Measurements from ENCODE around the gene PTPRF. TPM values are rescaled to one million over a fixed set of nuclear protein-coding genes. Genes with fewer than 3 reads are reported as not detected.

The PTPRF gene
- total and polyA plus RNA-seq, 3 experiments from 2014 or later = 0.39 to 0.47 TPM; not detected in 1

- no peaks in the 10 kb centered on the region for H3K27me3 ChIP-seq (ENCODE audit: insufficient read depth, low read length, poor library complexity, severe bottlenecking)
- H3K9me3 Mint-ChIP-seq = no peaks in the 10 kb centered on the region
- DNase-seq = no peak
- H3K4me1 Mint-ChIP-seq = no peaks in the 10 kb centered on the region
- ChIA-PET POLR2A (no interaction called here), CTCF (no interaction called here)
- no peaks in the 10 kb centered on the region for H3K36me3 Mint-ChIP-seq
- H3K4me3 Mint-ChIP-seq = no peak overlapping the region
- no peak overlapping the region for H3K27ac ChIP-seq (ENCODE audit: low read depth, low read length)
- no peaks in the 10 kb centered on the region for H3K4me1 ChIP-seq (ENCODE audit: insufficient read depth, low read length)
- no peak overlapping the region for H3K27ac Mint-ChIP-seq
- no peaks in the 10 kb centered on the region for H3K9me3 ChIP-seq (ENCODE audit: low read length)
- H3K27me3 Mint-ChIP-seq = peaks cover 2 to 10% of the 10 kb centered on the region in 2 donors
- H3K36me3 ChIP-seq (ENCODE audit: insufficient read depth, low read length) = no peaks in the 10 kb centered on the region
- no peak overlapping the region for H3K4me3 ChIP-seq (ENCODE audit: low read length)
These were observed 62.4 kb downstream of the PTPRF start for GRCh38 chr1:43592974-43593683.

- POLR2A ChIA-PET = no interaction called here
- no peak overlapping the region for H3K27ac Mint-ChIP-seq
- H3K9me3 Mint-ChIP-seq = no peaks in the 10 kb centered on the region
These were observed 65.9 kb downstream of the PTPRF start for GRCh38 chr1:43596579-43596978.

GRCh38 chr1:43597028-43597427, 66.3 kb downstream of the PTPRF start:
- Mint-ChIP-seq H3K27me3 (peaks cover 3 to 10% of the 10 kb centered on the region in 2 donors), H3K9me3 (no peaks in the 10 kb centered on the region), H3K4me1 (no peaks in the 10 kb centered on the region), H3K4me3 (no peak overlapping the region), H3K36me3 (no peaks in the 10 kb centered on the region), H3K27ac (no peak overlapping the region)
- Histone ChIP-seq H3K36me3 (ENCODE audit: insufficient read depth, low read length) (no peaks in the 10 kb centered on the region), H3K27me3 (ENCODE audit: insufficient read depth, low read length, poor library complexity, severe bottlenecking) (no peaks in the 10 kb centered on the region), H3K4me1 (ENCODE audit: insufficient read depth, low read length) (no peaks in the 10 kb centered on the region), H3K4me3 (ENCODE audit: low read length) (no peak overlapping the region), H3K9me3 (ENCODE audit: low read length) (no peaks in the 10 kb centered on the region), H3K27ac (ENCODE audit: low read depth, low read length) (no peak overlapping the region)
- ChIA-PET POLR2A (no interaction called here), CTCF (no interaction called here)
- DNase-seq = no peak

More at GRCh38 chr1:43596579-43596978, 65.9 kb downstream of the PTPRF start:
- no peak for DNase-seq
- Histone ChIP-seq H3K36me3 (ENCODE audit: insufficient read depth, low read length) (no peaks in the 10 kb centered on the region), H3K4me3 (ENCODE audit: low read length) (no peak overlapping the region), H3K9me3 (ENCODE audit: low read length) (no peaks in the 10 kb centered on the region), H3K27ac (ENCODE audit: low read depth, low read length) (no peak overlapping the region), H3K27me3 (ENCODE audit: insufficient read depth, low read length, poor library complexity, severe bottlenecking) (no peaks in the 10 kb centered on the region), H3K4me1 (ENCODE audit: insufficient read depth, low read length) (no peaks in the 10 kb centered on the region)
- H3K4me1 Mint-ChIP-seq = no peaks in the 10 kb centered on the region
- H3K27me3 Mint-ChIP-seq = peaks cover 3 to 10% of the 10 kb centered on the region in 2 donors
- no peak overlapping the region for H3K4me3 Mint-ChIP-seq
- no peaks in the 10 kb centered on the region for H3K36me3 Mint-ChIP-seq
- CTCF ChIA-PET = no interaction called here

- H3K27me3 Mint-ChIP-seq = peaks cover 3 to 9% of the 10 kb centered on the region in 2 donors
- Histone ChIP-seq H3K27me3 (ENCODE audit: insufficient read depth, low read length, poor library complexity, severe bottlenecking) (no peaks in the 10 kb centered on the region), H3K4me3 (ENCODE audit: low read length) (no peak overlapping the region), H3K9me3 (ENCODE audit: low read length) (no peaks in the 10 kb centered on the region), H3K27ac (ENCODE audit: low read depth, low read length) (no peak overlapping the region), H3K4me1 (ENCODE audit: insufficient read depth, low read length) (no peaks in the 10 kb centered on the region), H3K36me3 (ENCODE audit: insufficient read depth, low read length) (no peaks in the 10 kb centered on the region)
- no peak for DNase-seq
- no peak overlapping the region for H3K27ac Mint-ChIP-seq
- no peaks in the 10 kb centered on the region for H3K9me3 Mint-ChIP-seq
- no peak overlapping the region for H3K4me3 Mint-ChIP-seq
- ChIA-PET CTCF (no interaction called here), POLR2A (no interaction called here)
- no peaks in the 10 kb centered on the region for H3K4me1 Mint-ChIP-seq
- no peaks in the 10 kb centered on the region for H3K36me3 Mint-ChIP-seq
These were observed 67.0 kb downstream of the PTPRF start for GRCh38 chr1:43597721-43598120.

GRCh38 chr1:43598622-43599021, 67.9 kb downstream of the PTPRF start:
- CTCF ChIA-PET = no interaction called here
- no peaks in the 10 kb centered on the region for H3K36me3 Mint-ChIP-seq
- no peak for DNase-seq

GRCh38 chr1:43600033-43601020, 69.6 kb downstream of the PTPRF start:
- DNase-seq = no peak
- Mint-ChIP-seq H3K27me3 (peaks cover 0 to 1% of the 10 kb centered on the region in 2 donors), H3K27ac (no peak overlapping the region), H3K4me3 (no peak overlapping the region), H3K4me1 (no peaks in the 10 kb centered on the region), H3K36me3 (no peaks in the 10 kb centered on the region), H3K9me3 (no peaks in the 10 kb centered on the region)
- no peaks in the 10 kb centered on the region for H3K36me3 ChIP-seq (ENCODE audit: insufficient read depth, low read length)
- H3K27me3 ChIP-seq (ENCODE audit: insufficient read depth, low read length, poor library complexity, severe bottlenecking) = no peaks in the 10 kb centered on the region
- ChIA-PET CTCF (no interaction called here), POLR2A (no interaction called here)
- no peak overlapping the region for H3K4me3 ChIP-seq (ENCODE audit: low read length)
- no peaks in the 10 kb centered on the region for H3K4me1 ChIP-seq (ENCODE audit: insufficient read depth, low read length)
- no peak overlapping the region for H3K27ac ChIP-seq (ENCODE audit: low read depth, low read length)
- H3K9me3 ChIP-seq (ENCODE audit: low read length) = no peaks in the 10 kb centered on the region

More at GRCh38 chr1:43598622-43599021, 67.9 kb downstream of the PTPRF start:
- Histone ChIP-seq H3K9me3 (ENCODE audit: low read length) (no peaks in the 10 kb centered on the region), H3K27ac (ENCODE audit: low read depth, low read length) (no peak overlapping the region), H3K4me1 (ENCODE audit: insufficient read depth, low read length) (no peaks in the 10 kb centered on the region), H3K4me3 (ENCODE audit: low read length) (no peak overlapping the region), H3K27me3 (ENCODE audit: insufficient read depth, low read length, poor library complexity, severe bottlenecking) (no peaks in the 10 kb centered on the region), H3K36me3 (ENCODE audit: insufficient read depth, low read length) (no peaks in the 10 kb centered on the region)
- Mint-ChIP-seq H3K27me3 (peaks cover 1 to 6% of the 10 kb centered on the region in 2 donors), H3K4me1 (no peaks in the 10 kb centered on the region), H3K27ac (no peak overlapping the region), H3K9me3 (no peaks in the 10 kb centered on the region), H3K4me3 (no peak overlapping the region)
- POLR2A ChIA-PET = no interaction called here

- Histone ChIP-seq H3K9me3 (ENCODE audit: low read length) (no peaks in the 10 kb centered on the region), H3K27me3 (ENCODE audit: insufficient read depth, low read length, poor library complexity, severe bottlenecking) (no peaks in the 10 kb centered on the region), H3K4me3 (ENCODE audit: low read length) (no peak overlapping the region), H3K36me3 (ENCODE audit: insufficient read depth, low read length) (no peaks in the 10 kb centered on the region), H3K4me1 (ENCODE audit: insufficient read depth, low read length) (no peaks in the 10 kb centered on the region), H3K27ac (ENCODE audit: low read depth, low read length) (no peak overlapping the region)
- ChIA-PET POLR2A (no interaction called here), CTCF (no interaction called here)
- Mint-ChIP-seq H3K27ac (no peak overlapping the region), H3K9me3 (no peaks in the 10 kb centered on the region), H3K4me3 (no peak overlapping the region), H3K27me3 (peaks cover 0 to 1% of the 10 kb centered on the region in 2 donors), H3K4me1 (no peaks in the 10 kb centered on the region), H3K36me3 (no peaks in the 10 kb centered on the region)
- DNase-seq = no peak
These were observed 72.3 kb downstream of the PTPRF start for GRCh38 chr1:43602990-43603389.

- DNase-seq = no peak
- Mint-ChIP-seq H3K9me3 (no peaks in the 10 kb centered on the region), H3K27me3 (peaks cover 0 to 3% of the 10 kb centered on the region in 2 donors), H3K4me3 (no peak overlapping the region), H3K36me3 (no peaks in the 10 kb centered on the region), H3K27ac (no peak overlapping the region), H3K4me1 (no peaks in the 10 kb centered on the region)
- Histone ChIP-seq H3K4me3 (ENCODE audit: low read length) (no peak overlapping the region), H3K9me3 (ENCODE audit: low read length) (no peaks in the 10 kb centered on the region), H3K27ac (ENCODE audit: low read depth, low read length) (no peak overlapping the region), H3K36me3 (ENCODE audit: insufficient read depth, low read length) (no peaks in the 10 kb centered on the region), H3K4me1 (ENCODE audit: insufficient read depth, low read length) (no peaks in the 10 kb centered on the region), H3K27me3 (ENCODE audit: insufficient read depth, low read length, poor library complexity, severe bottlenecking) (no peaks in the 10 kb centered on the region)
- ChIA-PET POLR2A (no interaction called here), CTCF (no interaction called here)
These were observed 73.5 kb downstream of the PTPRF start for GRCh38 chr1:43604192-43604591.
